K562 (cell line): ENCODE measurements around the gene FTO. TPM values are rescaled to one million over a fixed set of nuclear protein-coding genes. Genes with fewer than 3 reads are reported as not detected.
A peak's percentile ranks its signal among the peaks of the same experiment; 100 is the strongest.

Experiments
- ATAC-seq: fragments of 200-7000 bp; cut with Tn5 transposase; 3 replicates; pipeline ENCODE4 v1.9.1; 2020; ENCODE audit warnings: moderate library complexity
- BruUV-seq: library from RNA; stranded (reverse); fragments of 400-500 nt; replicated peaks from 2 replicates; lab custom pipeline; 2021; lab: Mats Ljungman, UMichigan
- CTCF ChIA-PET: fragments of 300-600 bp; formaldehyde crosslinking; extraction: SDS; loops from one replicate; lab custom pipeline; 2021; ENCODE audit warnings: low intra/inter-chr PET ratio; lab: Yijun Ruan, JAX
- POLR2A ChIA-PET: fragments of 300-600, 350-650 bp; sonication (Branson Sonifier 250); formaldehyde crosslinking; extraction: SDS; loops from one replicate; lab custom pipeline; 2021; ENCODE audit warnings: antibody characterized with exemption, inconsistent platforms; lab: Yijun Ruan, JAX
- DNase-seq, 4 experiments: peaks; one replicate each; pipeline versions ENCODE4 v3.0.0 to v3.0.0-alpha.2; 2011 to 2018; ENCODE audit warnings: low spot score in 3 of 4, mixed read lengths in 3 of 4; ENCODE audit errors: extremely low read depth in 1 of 4
- FAIRE-seq: peaks from 2 replicates; lab custom pipeline; 2011; peaks lifted over from hg19 to GRCh38; lab: Jason Lieb, UNC
- H2AFZ ChIP-seq: 2 replicates; pipeline ENCODE4 v1.6.0; 2011; ENCODE audit warnings: low read depth, low read length, control low read depth, inconsistent platforms
- H3K27ac ChIP-seq: fragments of 200-600 bp; 3 replicates; pipeline ENCODE4 v1.8.0; 2011; ENCODE audit warnings: low read depth, mild to moderate bottlenecking, control low read depth, inconsistent platforms, low read length, moderate library complexity, mixed read lengths; ENCODE audit errors: extremely low read depth
- H3K27me3 ChIP-seq, 2 experiments: fragments of 300-600 bp in 1 of 2; 2 replicates in 1 of 2; 3 replicates in 1 of 2; pipeline versions ENCODE4 v1.6.0 to v1.8.0; 2011; ENCODE audit warnings: inconsistent platforms in 2 of 2, low read length in 2 of 2, mild to moderate bottlenecking in 1 of 2, mixed read lengths in 1 of 2, moderate library complexity in 1 of 2; ENCODE audit not compliant: control insufficient read depth in 2 of 2, insufficient read depth in 2 of 2
- H3K36me3 ChIP-seq: fragments of 300-600 bp; 3 replicates; pipeline ENCODE4 v1.8.0; 2011; ENCODE audit warnings: mild to moderate bottlenecking, low read length, inconsistent platforms; ENCODE audit not compliant: control insufficient read depth, insufficient read depth
- H3K4me1 ChIP-seq, 2 experiments: fragments of 200-600 bp in 1 of 2; replicated peaks in 1 of 2; 2 replicates in 1 of 2; 3 replicates in 1 of 2; pipeline versions ENCODE4 v1.5.1 to v1.8.0; 2011; ENCODE audit warnings: inconsistent platforms in 2 of 2, low read length in 2 of 2, mild to moderate bottlenecking in 1 of 2, mixed read lengths in 1 of 2, moderate library complexity in 1 of 2; ENCODE audit not compliant: control insufficient read depth in 2 of 2, insufficient read depth in 2 of 2
- H3K4me2 ChIP-seq: 2 replicates; pipeline ENCODE4 v1.6.1; 2011; ENCODE audit warnings: low read length, control low read depth, inconsistent platforms, mixed read lengths; ENCODE audit not compliant: insufficient read depth
- H3K4me3 ChIP-seq: fragments of 200-600 bp; sonication (generic), shearing (Covaris generic); 2 replicates; pipeline ENCODE4 v1.5.1; 2016; ENCODE audit warnings: control low read depth, inconsistent platforms
- H3K79me2 ChIP-seq: fragments of 200-600 bp; 3 replicates; pipeline ENCODE4 v1.8.0; 2011; ENCODE audit warnings: low read length, inconsistent platforms; ENCODE audit not compliant: control insufficient read depth, insufficient read depth
- H3K9ac ChIP-seq, 2 experiments: 2 replicates each; pipeline versions ENCODE4 v1.6.0 to v1.6.1; 2011; ENCODE audit warnings: low read depth in 2 of 2, low read length in 2 of 2, control low read depth in 1 of 2, inconsistent platforms in 1 of 2, mild to moderate bottlenecking in 1 of 2, mixed read lengths in 1 of 2; ENCODE audit not compliant: insufficient read depth in 1 of 2
- H3K9me1 ChIP-seq: one replicate; pipeline ENCODE4 v1.6.0; 2011; ENCODE audit warnings: inconsistent platforms, mild to moderate bottlenecking, low read length, moderate library complexity; ENCODE audit not compliant: control insufficient read depth, insufficient read depth
- H3K9me3 ChIP-seq: replicated peaks from 2 replicates; pipeline ENCODE4 v1.5.1; 2011; ENCODE audit warnings: low read depth, low read length, inconsistent platforms; ENCODE audit not compliant: control insufficient read depth, insufficient read depth
- H4K20me1 ChIP-seq: replicated peaks from 2 replicates; pipeline ENCODE4 v1.6.1; 2011; ENCODE audit warnings: low read length, inconsistent platforms, mixed read lengths; ENCODE audit not compliant: control insufficient read depth, insufficient read depth
- BRCA1 ChIP-seq, 2 experiments: fragments of 450-650 bp in 1 of 2; sonication (generic) in 1 of 2; formaldehyde crosslinking in 1 of 2; IDR thresholded peaks; 2 replicates each; pipeline versions ENCODE4 v1.5.0 to v1.6.1; 2017 to 2020; ENCODE audit warnings: mild to moderate bottlenecking in 1 of 2, missing genetic modification reagents in 1 of 2
- MAFG ChIP-seq: fragments of 450-650 bp; conservative IDR thresholded peaks from 2 replicates; pipeline ENCODE4 v1.6.1; 2016; ENCODE audit warnings: missing genetic modification characterization, missing compliant biosample characterization
- ZNF184 ChIP-seq: sonication (generic); formaldehyde crosslinking; IDR thresholded peaks from 2 replicates; pipeline ENCODE4 v1.5.0; 2020; ENCODE audit warnings: missing genetic modification reagents
- ZNF274 ChIP-seq: IDR thresholded peaks from 2 replicates; pipeline ENCODE4 v1.6.1; 2011; ENCODE audit warnings: low read depth, mild to moderate bottlenecking, low read length, moderate library complexity, borderline replicate concordance
- ZNF316 ChIP-seq: fragments of 450-650 bp; IDR thresholded peaks from 2 replicates; pipeline ENCODE4 v1.6.1; 2016
- WGBS: fragments of 100-300 bp; shearing (Covaris generic); methylation state at CpG from one replicate; pipeline ENCODE4 v1.1.6; 2016; ENCODE audit warnings: low coverage, mixed read lengths; ENCODE audit not compliant: insufficient coverage; ENCODE audit errors: missing lambda C conversion rate; 5-methylcytosine and 5-hydroxymethylcytosine counted together
- in situ Hi-C: fragments of 300-500 bp; cut with MboI; formaldehyde crosslinking; loops from 4 replicates; pipeline ENCODE4 v1.15.0; 2018; ENCODE audit warnings: inconsistent platforms, mixed read lengths
- intact Hi-C: fragments of 100-400 bp; cut with micrococcal nuclease; formaldehyde crosslinking; loops from 2 replicates; pipeline ENCODE4 v1.14.2; 2022
- polyA plus RNA-seq, 8 experiments: library from polyadenylated mRNA; depleted of rRNA in 4 of 8; stranded (reverse) in 5 of 8; unstranded in 3 of 8; fragments of >200 nt; fragmentation: Nextera tagmentation in 2 of 8; fragmentation: Illumina TruSeq in 1 of 8; extraction: Ambion mirVana in 2 of 8; extraction: Trizol in 1 of 8; gene quantifications; 2 replicates each; pipeline versions ENCODE4 v1.2.1 to v1.2.3, GENCODE V29; 2011 to 2014; ENCODE audit warnings: inconsistent platforms in 1 of 8, missing spikeins in 1 of 8
- total RNA-seq, 7 experiments: library from RNA; depleted of rRNA in 6 of 7; stranded (reverse); fragments of >200 nt in 6 of 7; fragmentation: Illumina TruSeq in 2 of 7; extraction: Trizol in 2 of 7; gene quantifications; 2 replicates each; pipeline versions ENCODE4 v1.2.1 to v1.2.3, GENCODE V29; 2011 to 2021; ENCODE audit warnings: low replicate concordance in 1 of 7

FTO gene
- total and polyA plus RNA-seq, 9 of the 15 experiments (the other 6 are each of a cell fraction or from before 2014, with no cell fraction given): 11.3 to 27.7 (median 25.5) TPM

- TF ChIP-seq BRCA1 (IDR thresholded peaks at IDR 0.05) (no peak), BRCA1 (CRISPR knock-in tag; IDR thresholded peaks at IDR 0.05) (no peak), ZNF184 (no peak), MAFG (tag) (0 out of 2 replicates have a peak, but pooled peaks have one; percentile 14), ZNF274 (no peak), ZNF316 (peak; percentile 22; the same call in 1 of the 2 replicates)
- H2AFZ ChIP-seq: no peak overlapping the region
- DNase-seq (no peak), ATAC-seq (no peak), FAIRE-seq (no peak)
- H3K9me3 ChIP-seq: no peaks in the 10 kb centered on the region
- no peaks in the 10 kb centered on the region for H3K79me2 ChIP-seq
- H3K27me3 ChIP-seq: peaks cover 36 to 54% of the 10 kb centered on the region in 2 experiments
- POLR2A ChIA-PET: interaction anchor here (1.3 kb wide), 1 partner anchor 30 kb away, joined by 5 read pairs; no protein-coding TSS in a partner anchor
- H4K20me1 ChIP-seq: no peaks in the 10 kb centered on the region
- no peak overlapping the region for H3K9ac ChIP-seq
- no peak overlapping the region for H3K4me2 ChIP-seq
- intact Hi-C loops: no loop called here
- no peaks in the 10 kb centered on the region for H3K9me1 ChIP-seq
- BruUV-seq: no TSS peak
- no peak overlapping the region for H3K4me3 ChIP-seq
- no peaks in the 10 kb centered on the region; a peak in 1 of 5 replicates for H3K4me1 ChIP-seq
- 2% methylated on average over 9 of the region's 9 CpGs for WGBS
- H3K36me3 ChIP-seq: no peaks in the 10 kb centered on the region
- CTCF ChIA-PET: no interaction called here
- in situ Hi-C loops: no loop called here
- H3K27ac ChIP-seq: no peak overlapping the region
These were observed 471.2 kb downstream of the FTO start for GRCh38 chr16:54175169-54175551.
